HepG2 (cell line): ENCODE results near the gene PIP5K1C. TPM values are rescaled to one million over a fixed set of nuclear protein-coding genes. Genes with fewer than 3 reads are reported as not detected.
A peak's percentile ranks its signal among the peaks of the same experiment; 100 is the strongest.

Experiments used
- AHR ChIP-seq: IDR thresholded peaks from 2 replicates; pipeline ENCODE4 v1.6.1; 2018; ENCODE audit warnings: missing genetic modification reagents, missing compliant biosample characterization
- ARNTL ChIP-seq: sonication (generic); formaldehyde crosslinking; IDR thresholded peaks from 2 replicates; pipeline ENCODE4 v1.4.0; 2020; ENCODE audit warnings: mild to moderate bottlenecking, missing genetic modification reagents
- DNMT3B ChIP-seq: conservative IDR thresholded peaks from 2 replicates; pipeline ENCODE4 v1.6.1; 2016; ENCODE audit warnings: missing biosample characterization, control low read depth
- HOXA5 ChIP-seq: sonication (generic); formaldehyde crosslinking; IDR thresholded peaks from 2 replicates; pipeline ENCODE4 v1.4.0; 2020; ENCODE audit warnings: missing genetic modification reagents
- ZC3H13 ChIP-seq: sonication (generic); formaldehyde crosslinking; IDR thresholded peaks from 2 replicates; pipeline ENCODE4 v1.8.1; 2023; ENCODE audit warnings: mild to moderate bottlenecking, missing genetic modification reagents, moderate library complexity
- ZFP36L2 ChIP-seq: sonication (generic); formaldehyde crosslinking; IDR thresholded peaks from 2 replicates; pipeline ENCODE4 v1.4.0; 2020; ENCODE audit warnings: missing genetic modification reagents
- ZNF263 ChIP-seq: sonication (generic); formaldehyde crosslinking; IDR thresholded peaks from 2 replicates; pipeline ENCODE4 v1.4.0; 2020; ENCODE audit warnings: missing genetic modification reagents
- ZNF496 ChIP-seq: sonication (generic); formaldehyde crosslinking; IDR thresholded peaks from 2 replicates; pipeline ENCODE4 v1.8.1; 2023; ENCODE audit warnings: mild to moderate bottlenecking, moderate library complexity, missing genetic modification reagents; ENCODE audit not compliant: insufficient replicate concordance
- polyA plus RNA-seq, 8 experiments: library from polyadenylated mRNA; depleted of rRNA in 3 of 8; stranded (reverse) in 7 of 8; unstranded in 1 of 8; fragments of >200 nt; fragmentation: Illumina TruSeq in 4 of 8; extraction: Trizol in 4 of 8; gene quantifications; 2 replicates each; pipeline versions ENCODE4 v1.2.1 to v1.2.3, GENCODE V29; 2011 to 2016; ENCODE audit warnings: low read depth in 4 of 8, missing spikeins in 1 of 8, mixed read lengths in 1 of 8; ENCODE audit not compliant: insufficient read depth in 1 of 8
- total RNA-seq, 5 experiments: library from RNA; depleted of rRNA; stranded (reverse); fragments of >200 nt; fragmentation: Illumina TruSeq; extraction: Trizol; gene quantifications; 2 replicates each; pipeline ENCODE4 v1.2.3, GENCODE V29; 2016; ENCODE audit warnings: low read depth in 1 of 5
- TF ChIP-seq, protein P1 (sequence below): sonication (generic); formaldehyde crosslinking; IDR thresholded peaks from one replicate; pipeline ENCODE4 v1.5.1; 2020; ENCODE audit warnings: mild to moderate bottlenecking, missing genetic modification reagents; ENCODE audit errors: not compliant biosample characterization
- TF ChIP-seq, protein P2 (sequence below): sonication (generic); formaldehyde crosslinking; IDR thresholded peaks from 2 replicates; pipeline ENCODE4 v1.9.0; 2021; ENCODE audit warnings: missing genetic modification reagents, borderline replicate concordance
- TF ChIP-seq, protein P3 (sequence below): sonication (generic); formaldehyde crosslinking; IDR thresholded peaks from 2 replicates; pipeline ENCODE4 v1.4.0; 2020; ENCODE audit warnings: missing genetic modification reagents, low read depth, mild to moderate bottlenecking, borderline replicate concordance

PIP5K1C gene
- total and polyA plus RNA-seq, 2 of the 13 experiments (the other 11 are each of a cell fraction or from before 2014, with no cell fraction given) = 3.6 to 4.3 TPM

DNA sequence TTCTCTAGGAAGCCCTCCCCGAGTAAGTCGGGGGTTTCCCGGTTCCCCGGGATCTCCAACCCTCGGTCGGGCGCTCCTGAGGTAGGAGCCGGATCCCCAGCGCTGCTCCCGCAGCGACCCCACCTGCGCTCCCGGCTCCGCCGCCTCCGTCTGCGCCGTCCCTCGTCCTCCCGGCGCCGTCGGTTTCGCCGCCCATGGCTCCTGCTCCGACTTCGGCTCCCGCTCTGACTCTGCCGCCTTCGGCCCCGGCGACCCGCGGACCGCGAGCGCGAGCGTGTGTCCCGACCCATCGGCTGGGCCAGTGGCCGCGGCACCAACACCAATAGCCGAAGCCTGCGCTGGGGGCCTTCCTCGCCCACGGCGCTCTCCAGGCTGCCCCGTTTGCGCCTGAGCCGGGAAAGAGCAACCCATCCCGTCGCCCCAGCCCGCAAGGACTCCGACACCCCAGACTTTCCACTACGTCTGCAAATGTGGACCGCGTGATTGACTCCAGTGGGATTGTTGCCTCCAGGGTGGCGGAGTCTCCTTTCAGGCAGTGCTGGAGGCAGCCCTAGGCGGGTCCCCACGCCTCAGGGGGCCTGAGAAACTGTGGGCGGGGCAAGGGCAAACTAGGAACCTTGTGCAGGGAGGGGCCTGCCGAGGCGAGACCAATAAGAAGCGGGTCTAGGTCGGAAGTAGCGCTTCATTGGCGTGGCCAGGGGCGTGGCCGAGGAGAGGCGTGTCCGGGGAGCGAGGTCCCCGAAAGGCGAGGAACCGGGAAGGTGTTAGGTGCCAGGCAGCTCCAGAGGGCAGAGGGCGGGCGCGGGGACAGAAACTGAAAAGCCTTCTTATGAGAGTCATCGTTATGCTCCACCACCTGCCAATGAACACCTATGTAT lies 73.6 kb downstream of the PIP5K1C start, which contains the start of gene CACTIN (continued):
- TF ChIP-seq, protein P1, sequence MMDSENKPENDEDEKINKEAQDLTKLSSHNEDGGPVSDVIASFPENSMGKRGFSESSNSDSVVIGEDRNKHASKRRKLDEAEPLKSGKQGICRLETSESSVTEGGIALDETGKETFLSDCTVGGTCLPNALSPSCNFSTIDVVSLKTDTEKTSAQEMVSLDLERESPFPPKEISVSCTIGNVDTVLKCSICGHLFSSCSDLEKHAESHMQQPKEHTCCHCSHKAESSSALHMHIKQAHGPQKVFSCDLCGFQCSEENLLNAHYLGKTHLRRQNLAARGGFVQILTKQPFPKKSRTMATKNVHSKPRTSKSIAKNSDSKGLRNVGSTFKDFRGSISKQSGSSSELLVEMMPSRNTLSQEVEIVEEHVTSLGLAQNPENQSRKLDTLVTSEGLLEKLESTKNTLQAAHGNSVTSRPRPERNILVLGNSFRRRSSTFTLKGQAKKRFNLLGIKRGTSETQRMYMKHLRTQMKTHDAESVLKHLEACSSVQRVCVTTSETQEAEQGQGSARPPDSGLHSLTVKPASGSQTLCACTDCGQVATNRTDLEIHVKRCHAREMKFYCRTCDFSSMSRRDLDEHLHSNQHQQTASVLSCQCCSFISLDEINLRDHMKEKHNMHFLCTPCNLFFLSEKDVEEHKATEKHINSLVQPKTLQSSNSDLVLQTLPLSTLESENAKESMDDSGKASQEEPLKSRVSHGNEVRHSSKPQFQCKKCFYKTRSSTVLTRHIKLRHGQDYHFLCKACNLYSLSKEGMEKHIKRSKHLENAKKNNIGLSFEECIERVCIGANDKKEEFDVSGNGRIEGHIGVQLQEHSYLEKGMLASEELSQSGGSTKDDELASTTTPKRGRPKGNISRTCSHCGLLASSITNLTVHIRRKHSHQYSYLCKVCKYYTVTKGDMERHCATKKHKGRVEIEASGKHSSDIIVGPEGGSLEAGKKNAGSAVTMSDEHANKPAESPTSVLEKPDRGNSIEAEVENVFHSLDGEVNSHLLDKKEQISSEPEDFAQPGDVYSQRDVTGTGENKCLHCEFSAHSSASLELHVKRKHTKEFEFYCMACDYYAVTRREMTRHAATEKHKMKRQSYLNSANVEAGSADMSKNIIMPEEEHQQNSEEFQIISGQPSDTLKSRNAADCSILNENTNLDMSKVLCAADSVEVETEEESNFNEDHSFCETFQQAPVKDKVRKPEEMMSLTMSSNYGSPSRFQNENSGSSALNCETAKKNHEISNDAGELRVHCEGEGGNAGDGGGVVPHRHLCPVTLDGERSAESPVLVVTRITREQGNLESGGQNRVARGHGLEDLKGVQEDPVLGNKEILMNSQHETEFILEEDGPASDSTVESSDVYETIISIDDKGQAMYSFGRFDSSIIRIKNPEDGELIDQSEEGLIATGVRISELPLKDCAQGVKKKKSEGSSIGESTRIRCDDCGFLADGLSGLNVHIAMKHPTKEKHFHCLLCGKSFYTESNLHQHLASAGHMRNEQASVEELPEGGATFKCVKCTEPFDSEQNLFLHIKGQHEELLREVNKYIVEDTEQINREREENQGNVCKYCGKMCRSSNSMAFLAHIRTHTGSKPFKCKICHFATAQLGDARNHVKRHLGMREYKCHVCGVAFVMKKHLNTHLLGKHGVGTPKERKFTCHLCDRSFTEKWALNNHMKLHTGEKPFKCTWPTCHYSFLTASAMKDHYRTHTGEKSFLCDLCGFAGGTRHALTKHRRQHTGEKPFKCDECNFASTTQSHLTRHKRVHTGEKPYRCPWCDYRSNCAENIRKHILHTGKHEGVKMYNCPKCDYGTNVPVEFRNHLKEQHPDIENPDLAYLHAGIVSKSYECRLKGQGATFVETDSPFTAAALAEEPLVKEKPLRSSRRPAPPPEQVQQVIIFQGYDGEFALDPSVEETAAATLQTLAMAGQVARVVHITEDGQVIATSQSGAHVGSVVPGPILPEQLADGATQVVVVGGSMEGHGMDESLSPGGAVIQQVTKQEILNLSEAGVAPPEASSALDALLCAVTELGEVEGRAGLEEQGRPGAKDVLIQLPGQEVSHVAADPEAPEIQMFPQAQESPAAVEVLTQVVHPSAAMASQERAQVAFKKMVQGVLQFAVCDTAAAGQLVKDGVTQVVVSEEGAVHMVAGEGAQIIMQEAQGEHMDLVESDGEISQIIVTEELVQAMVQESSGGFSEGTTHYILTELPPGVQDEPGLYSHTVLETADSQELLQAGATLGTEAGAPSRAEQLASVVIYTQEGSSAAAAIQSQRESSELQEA = no peak
- TF ChIP-seq HOXA5 (CRISPR knock-in tag) (no peak; the same call in 1 of the 2 replicates), ZC3H13 (CRISPR knock-in tag) (0 out of 2 replicates have a peak, but pooled peaks have one; percentile 59), ZFP36L2 (no peak), ZNF263 (CRISPR knock-in tag) (peak; percentile 28; the same call in 1 of the 2 replicates), ARNTL (CRISPR knock-in tag) (0 out of 2 replicates have a peak, but pooled peaks have one; percentile 40), ZNF496 (no peak), AHR (CRISPR knock-in tag) (peak; percentile 48; the same call in 1 of the 2 replicates), DNMT3B (CRISPR knock-in tag) (no peak)
- TF ChIP-seq, protein P2, sequence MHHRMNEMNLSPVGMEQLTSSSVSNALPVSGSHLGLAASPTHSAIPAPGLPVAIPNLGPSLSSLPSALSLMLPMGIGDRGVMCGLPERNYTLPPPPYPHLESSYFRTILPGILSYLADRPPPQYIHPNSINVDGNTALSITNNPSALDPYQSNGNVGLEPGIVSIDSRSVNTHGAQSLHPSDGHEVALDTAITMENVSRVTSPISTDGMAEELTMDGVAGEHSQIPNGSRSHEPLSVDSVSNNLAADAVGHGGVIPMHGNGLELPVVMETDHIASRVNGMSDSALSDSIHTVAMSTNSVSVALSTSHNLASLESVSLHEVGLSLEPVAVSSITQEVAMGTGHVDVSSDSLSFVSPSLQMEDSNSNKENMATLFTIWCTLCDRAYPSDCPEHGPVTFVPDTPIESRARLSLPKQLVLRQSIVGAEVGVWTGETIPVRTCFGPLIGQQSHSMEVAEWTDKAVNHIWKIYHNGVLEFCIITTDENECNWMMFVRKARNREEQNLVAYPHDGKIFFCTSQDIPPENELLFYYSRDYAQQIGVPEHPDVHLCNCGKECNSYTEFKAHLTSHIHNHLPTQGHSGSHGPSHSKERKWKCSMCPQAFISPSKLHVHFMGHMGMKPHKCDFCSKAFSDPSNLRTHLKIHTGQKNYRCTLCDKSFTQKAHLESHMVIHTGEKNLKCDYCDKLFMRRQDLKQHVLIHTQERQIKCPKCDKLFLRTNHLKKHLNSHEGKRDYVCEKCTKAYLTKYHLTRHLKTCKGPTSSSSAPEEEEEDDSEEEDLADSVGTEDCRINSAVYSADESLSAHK (CRISPR knock-in tag) = peak; percentile 43; the same call in 1 of the 2 replicates
- TF ChIP-seq, protein P3, sequence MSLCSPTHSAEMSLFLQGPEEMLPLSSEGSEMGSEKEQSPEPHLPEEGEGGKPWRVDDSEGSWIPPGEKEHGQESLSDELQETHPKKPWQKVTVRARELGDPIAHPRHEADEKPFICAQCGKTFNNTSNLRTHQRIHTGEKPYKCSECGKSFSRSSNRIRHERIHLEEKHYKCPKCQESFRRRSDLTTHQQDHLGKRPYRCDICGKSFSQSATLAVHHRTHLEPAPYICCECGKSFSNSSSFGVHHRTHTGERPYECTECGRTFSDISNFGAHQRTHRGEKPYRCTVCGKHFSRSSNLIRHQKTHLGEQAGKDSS = 0 out of 2 replicates have a peak, but pooled peaks have one; percentile 29
